AG09309 (cell line): Measurements from ENCODE around the gene DUSP15.

Experiments
- DNase-seq: peaks from one replicate; pipeline ENCODE4 v3.0.0-alpha.2; 2010; ENCODE audit warnings: low read depth
- H3K4me3 ChIP-seq: 2 replicates; pipeline ENCODE4 v1.5.1; 2011; ENCODE audit warnings: mild to moderate bottlenecking, low read depth, low read length, moderate library complexity; ENCODE audit not compliant: control insufficient read depth
- CTCF ChIP-seq: IDR thresholded peaks from 2 replicates; pipeline ENCODE4 v1.5.1; 2011; ENCODE audit warnings: mild to moderate bottlenecking, low read depth, low read length, inconsistent platforms; ENCODE audit not compliant: insufficient read depth, control insufficient read depth; ENCODE audit errors: missing control alignments

The DUSP15 gene

DNA sequence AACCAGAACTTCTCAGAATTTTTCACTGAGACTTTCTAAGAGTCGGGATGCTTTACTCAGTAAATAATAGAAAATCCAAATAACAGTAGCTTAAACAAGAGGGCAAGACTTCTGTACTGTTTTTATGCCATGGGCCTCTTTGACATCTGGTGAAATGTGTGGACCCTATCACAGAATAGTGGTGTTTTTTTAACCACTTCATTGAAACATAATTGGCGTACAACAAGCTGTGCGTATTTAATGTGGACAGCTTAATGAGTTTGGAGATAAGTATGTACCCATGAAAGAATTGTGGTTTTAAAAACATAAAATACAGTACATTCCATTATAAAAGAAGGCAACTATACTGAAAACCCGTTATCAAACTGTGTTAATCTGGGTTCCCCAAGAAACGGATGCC, 43.8 kb upstream of the DUSP15 start:
- no peak for DNase-seq
- TF ChIP-seq CTCF: no peak
- no peak overlapping the region for H3K4me3 ChIP-seq

DNA sequence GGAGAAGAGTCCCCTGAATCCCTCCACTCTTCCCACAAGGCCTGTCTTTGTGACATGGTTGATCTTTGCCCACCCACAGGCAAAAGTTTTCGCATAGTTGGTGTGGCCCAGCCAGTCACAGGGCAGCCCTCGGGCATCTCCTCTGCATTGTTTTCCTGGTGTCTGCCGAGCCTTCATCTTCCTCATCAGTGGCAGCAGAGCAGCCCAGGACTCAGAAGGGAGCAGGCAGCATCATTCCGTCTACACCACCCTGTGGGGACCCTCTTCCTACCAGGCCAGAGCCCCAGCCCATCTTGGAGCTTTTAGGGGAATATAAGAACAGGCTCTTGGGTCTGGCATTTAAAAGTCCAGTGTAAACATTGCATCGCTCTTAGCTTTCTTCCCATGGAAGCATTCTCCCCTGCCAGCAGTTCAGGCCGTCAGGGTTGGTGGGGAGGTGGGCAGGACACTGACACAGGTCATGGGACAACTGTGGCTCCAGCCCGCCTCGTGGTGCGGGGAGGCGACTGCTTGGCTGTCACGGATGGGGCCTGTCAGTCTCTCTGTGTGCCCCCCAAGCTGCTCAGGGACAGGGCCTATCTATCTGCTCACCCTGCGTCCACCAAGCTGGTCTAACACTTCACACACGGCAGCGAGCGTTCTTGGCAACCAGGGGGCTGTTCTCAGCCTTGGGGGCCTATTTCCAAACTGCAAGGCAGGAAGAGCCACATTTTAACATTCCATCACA, 43.3 kb upstream of the DUSP15 start:
- TF ChIP-seq CTCF: no peak
- H3K4me3 ChIP-seq: no peak overlapping the region

GRCh38 chr20:31910071-31910803, 39.9 kb upstream of the DUSP15 start:
- TF ChIP-seq CTCF: no peak
- no peak overlapping the region for H3K4me3 ChIP-seq
- no peak for DNase-seq

More for the DNA sequence above, 43.3 kb upstream of the DUSP15 start:
- no peak for DNase-seq

GRCh38 chr20:31909253-31910070, 39.1 kb upstream of the DUSP15 start:
- no peak for TF ChIP-seq CTCF
- H3K4me3 ChIP-seq: no peak overlapping the region
- no peak for DNase-seq

DNA sequence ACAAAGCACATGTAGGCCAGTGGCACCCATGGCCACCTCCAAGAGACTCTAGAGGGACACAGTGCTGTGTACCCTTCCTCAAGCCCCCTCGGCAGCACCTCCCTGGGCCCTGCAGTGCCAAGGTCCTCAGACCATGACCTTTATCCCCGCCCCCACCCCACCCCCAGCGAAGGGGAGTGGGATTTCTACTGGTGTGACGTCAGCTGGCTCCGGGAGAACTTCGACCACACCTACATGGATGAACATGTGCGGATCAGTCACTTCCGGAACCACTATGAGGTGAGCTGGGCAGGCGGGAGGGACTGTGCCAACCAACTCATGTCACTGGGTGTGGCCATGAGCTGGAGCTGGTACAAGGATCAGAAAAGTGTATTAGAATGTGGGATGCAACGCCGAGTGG, 38.1 kb upstream of the DUSP15 start:
- TF ChIP-seq CTCF: no peak
- H3K4me3 ChIP-seq: no peak overlapping the region
- DNase-seq: no peak

GRCh38 chr20:31908016-31908415, 37.7 kb upstream of the DUSP15 start:
- H3K4me3 ChIP-seq: no peak overlapping the region
- TF ChIP-seq CTCF: no peak
- DNase-seq: no peak
